Peyer's patch (tissue), 4 donors: ENCODE data around the gene AGR3.
A peak's percentile ranks its signal among the peaks of the same experiment; 100 is the strongest.

Experiments
- CTCF ChIP-seq, 6 experiments: fragments of 450-650 bp in 4 of 6; fragments of 200-600 bp in 2 of 6; sonication (generic) in 1 of 6; IDR thresholded peaks; one replicate each; pipeline ENCODE4 v1.5.1; 2017 to 2019; ENCODE audit warnings: antibody characterized with exemption in 6 of 6, mild to moderate bottlenecking in 3 of 6, moderate library complexity in 1 of 6
- POLR2A ChIP-seq, 2 donors: fragments of 450-650 bp; IDR thresholded peaks; one replicate each; pipeline ENCODE4 v1.5.1; 2017; ENCODE audit warnings: antibody characterized with exemption in 2 of 2, mild to moderate bottlenecking in 2 of 2, moderate library complexity in 2 of 2

GRCh38 chr7:16880554-16880953, 1.2 kb downstream of the AGR3 start:
- TF ChIP-seq CTCF (IDR thresholded peaks at IDR 0.05) (no peak), POLR2A (IDR thresholded peaks at IDR 0.05) (peak; percentile 85 to 86)
